Activated T-cell treated with anti-CD3 and anti-CD28 coated beads for 48 hours (primary cell): Measurements from ENCODE around the gene LMF1.

Experiments used
- DNase-seq: peaks from one replicate; pipeline ENCODE4 v3.0.0-alpha.2; 2020; ENCODE audit warnings: low read depth

Gene LMF1

GRCh38 chr16:984736-985636 lies 14.2 kb upstream of the LMF1 start:
- no peak for DNase-seq

- no peak for DNase-seq
Measured at GRCh38 chr16:984121-984694, 13.4 kb upstream of the LMF1 start.

GRCh38 chr16:983044-984030 lies 12.6 kb upstream of the LMF1 start:
- no peak for DNase-seq

GRCh38 chr16:982145-983043 lies 11.6 kb upstream of the LMF1 start:
- no peak for DNase-seq

GRCh38 chr16:981695-982144 lies 10.9 kb upstream of the LMF1 start, which contains the start of gene SOX8:
Gene SOX8, plus strand, starts transcription at chr16:981770. Its CDS starts 153 bp downstream, at chr16:981923.
- no peak for DNase-seq

GRCh38 chr16:980595-980854 lies 9.7 kb upstream of the LMF1 start:
- no peak for DNase-seq

GRCh38 chr16:979859-980594 lies 9.2 kb upstream of the LMF1 start:
- no peak for DNase-seq

GRCh38 chr16:979147-979546 lies 8.4 kb upstream of the LMF1 start:
- no peak for DNase-seq

GRCh38 chr16:978403-978802 lies 7.6 kb upstream of the LMF1 start:
- DNase-seq: no peak

- DNase-seq: no peak
Measured at GRCh38 chr16:977896-978295, 7.1 kb upstream of the LMF1 start.

GRCh38 chr16:977081-977701 lies 6.4 kb upstream of the LMF1 start:
- DNase-seq: no peak

GRCh38 chr16:976389-976931 lies 5.7 kb upstream of the LMF1 start:
- peak; percentile 21 for DNase-seq

- DNase-seq: no peak
Measured at GRCh38 chr16:975291-975690, 4.5 kb upstream of the LMF1 start.

- no peak for DNase-seq
Measured at GRCh38 chr16:974611-975261, 4.0 kb upstream of the LMF1 start.

- no peak for DNase-seq
Measured at GRCh38 chr16:974001-974601, 3.3 kb upstream of the LMF1 start.

- no peak for DNase-seq
Measured at GRCh38 chr16:973366-973765, 2.6 kb upstream of the LMF1 start.

- no peak for DNase-seq
Measured at GRCh38 chr16:972316-973002, 1.7 kb upstream of the LMF1 start.

GRCh38 chr16:971981-972315 lies 1.2 kb upstream of the LMF1 start:
- no peak for DNase-seq

- no peak for DNase-seq
Measured at GRCh38 chr16:971582-971905, 760 bp upstream of the LMF1 start.
